Kidney epithelial cell (primary cell): Measurements from ENCODE around the gene SDCBP2. TPM values are rescaled to one million over a fixed set of nuclear protein-coding genes. Genes with fewer than 3 reads are reported as not detected.

Experiments
- DNase-seq: peaks from one replicate; pipeline ENCODE4 v3.0.0-alpha.2; 2010; ENCODE audit warnings: low read depth
- H3K27me3 ChIP-seq: 2 replicates; pipeline ENCODE4 v1.6.0; 2011; ENCODE audit warnings: low read length; ENCODE audit not compliant: control insufficient read depth, insufficient read depth
- H3K36me3 ChIP-seq: 2 replicates; pipeline ENCODE4 v1.5.1; 2011; ENCODE audit warnings: low read length; ENCODE audit not compliant: control insufficient read depth, insufficient read depth
- H3K4me3 ChIP-seq: 2 replicates; pipeline ENCODE4 v1.5.1; 2011; ENCODE audit warnings: low read depth, mild to moderate bottlenecking, control low read depth, low read length
- CTCF ChIP-seq: IDR thresholded peaks from 2 replicates; pipeline ENCODE4 v1.5.1; 2011; ENCODE audit warnings: mild to moderate bottlenecking, moderate library complexity, low read length, control low read depth, inconsistent platforms; ENCODE audit not compliant: insufficient read depth, poor library complexity, severe bottlenecking
- total RNA-seq: library from RNA; depleted of rRNA; stranded (reverse); fragments of >200 nt; gene quantifications from 2 replicates; pipeline ENCODE4 v1.2.3, GENCODE V29; 2015

Gene SDCBP2
- total RNA-seq, 1 donor from 2014 or later = 6.1 TPM

GRCh38 chr20:1287787-1288569, 41.0 kb downstream of the SDCBP2 start:
- no peaks in the 10 kb centered on the region for H3K27me3 ChIP-seq
- no peak for TF ChIP-seq CTCF
- no peaks in the 10 kb centered on the region for H3K36me3 ChIP-seq
- no peak for DNase-seq
- no peak overlapping the region for H3K4me3 ChIP-seq

GRCh38 chr20:1287306-1287705, 41.6 kb downstream of the SDCBP2 start:
- no peaks in the 10 kb centered on the region for H3K27me3 ChIP-seq
- no peak for TF ChIP-seq CTCF

GRCh38 chr20:1286267-1287024, 42.5 kb downstream of the SDCBP2 start:
- DNase-seq = no peak
- no peaks in the 10 kb centered on the region for H3K27me3 ChIP-seq
- TF ChIP-seq CTCF = no peak
- H3K36me3 ChIP-seq = no peaks in the 10 kb centered on the region
- H3K4me3 ChIP-seq = no peak overlapping the region

More at GRCh38 chr20:1287306-1287705, 41.6 kb downstream of the SDCBP2 start:
- Histone ChIP-seq H3K36me3 (no peaks in the 10 kb centered on the region), H3K4me3 (no peak overlapping the region)
- DNase-seq = no peak

- H3K36me3 ChIP-seq = no peaks in the 10 kb centered on the region
- no peak for DNase-seq
- H3K27me3 ChIP-seq = no peaks in the 10 kb centered on the region
- no peak overlapping the region for H3K4me3 ChIP-seq
- TF ChIP-seq CTCF = no peak
Measured at GRCh38 chr20:1283522-1284510, 45.1 kb downstream of the SDCBP2 start.

GRCh38 chr20:1282966-1283365, 46.0 kb downstream of the SDCBP2 start:
- TF ChIP-seq CTCF = no peak
- Histone ChIP-seq H3K4me3 (no peak overlapping the region), H3K36me3 (no peaks in the 10 kb centered on the region), H3K27me3 (no peaks in the 10 kb centered on the region)
- DNase-seq = no peak
